NCI-H1930 (cell line): ENCODE measurements around the gene BET1.

ENCODE experiments used
- DNase-seq, 2 experiments: peaks; one replicate each; lab custom pipeline; 2025; lab: John Stamatoyannopoulos, UW

Gene BET1

DNA sequence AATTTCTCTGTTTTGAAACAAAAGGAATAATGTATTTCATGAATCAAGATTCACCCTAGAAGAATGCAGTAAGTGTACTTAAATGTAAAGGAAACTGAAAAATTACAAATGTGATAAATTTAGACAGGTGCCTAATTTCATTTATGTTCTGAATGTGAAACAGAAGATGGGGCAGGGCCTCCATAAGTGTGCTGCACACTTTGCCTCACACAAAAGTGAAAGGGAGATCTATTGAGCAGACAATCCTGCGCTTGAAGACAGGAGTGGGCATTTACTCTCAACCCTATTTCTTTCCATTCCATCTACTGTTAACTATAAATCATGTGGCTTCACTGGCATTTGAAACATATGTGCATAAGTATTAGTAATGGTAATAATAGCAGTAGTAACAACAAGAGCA lies 46.4 kb downstream of the BET1 start:
- DNase-seq = no peak

GRCh38 chr7:93955304-93955703 lies 48.9 kb downstream of the BET1 start:
- no peak for DNase-seq

DNA sequence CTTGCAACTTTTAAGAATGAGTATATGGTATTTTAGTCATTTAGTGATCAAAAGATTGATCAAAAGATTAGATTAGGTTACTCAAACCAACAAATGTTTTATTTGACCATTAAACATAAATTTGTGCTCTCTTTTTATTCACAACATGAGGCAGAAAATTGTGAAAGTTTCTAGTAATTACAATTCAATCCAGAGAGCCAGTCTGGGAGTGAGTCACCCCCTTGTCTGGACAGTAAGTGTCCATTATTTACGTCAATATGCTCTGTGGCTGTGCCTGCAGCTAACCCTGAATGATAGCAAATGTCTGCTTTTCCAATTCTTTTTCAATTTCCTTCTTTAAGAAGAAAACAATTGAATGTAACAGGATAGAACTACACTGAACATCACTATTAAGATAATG lies 54.7 kb downstream of the BET1 start:
- peak in 1 of 2 experiments; percentile 31 for DNase-seq

GRCh38 chr7:93948873-93949272 lies 55.3 kb downstream of the BET1 start:
- DNase-seq = no peak

DNA sequence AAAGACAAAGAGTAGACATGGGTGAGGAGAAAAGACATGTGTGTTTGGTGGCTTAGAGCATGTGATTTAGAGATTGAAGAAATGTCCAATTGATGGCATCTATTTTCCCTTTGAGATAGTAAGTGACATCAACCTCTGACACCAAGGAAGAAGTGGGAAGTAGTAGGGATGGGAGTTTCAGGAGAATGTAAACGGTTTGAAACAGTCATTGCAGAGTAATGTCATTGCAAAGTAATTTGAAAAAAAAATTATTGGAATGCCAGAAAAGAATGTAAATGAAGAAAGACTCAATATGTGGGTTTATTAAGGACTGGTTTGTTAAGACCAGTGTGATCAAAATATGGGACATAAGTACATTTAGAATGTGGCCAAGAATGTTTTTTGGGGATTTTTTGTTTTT lies 56.0 kb downstream of the BET1 start:
- no peak for DNase-seq

DNA sequence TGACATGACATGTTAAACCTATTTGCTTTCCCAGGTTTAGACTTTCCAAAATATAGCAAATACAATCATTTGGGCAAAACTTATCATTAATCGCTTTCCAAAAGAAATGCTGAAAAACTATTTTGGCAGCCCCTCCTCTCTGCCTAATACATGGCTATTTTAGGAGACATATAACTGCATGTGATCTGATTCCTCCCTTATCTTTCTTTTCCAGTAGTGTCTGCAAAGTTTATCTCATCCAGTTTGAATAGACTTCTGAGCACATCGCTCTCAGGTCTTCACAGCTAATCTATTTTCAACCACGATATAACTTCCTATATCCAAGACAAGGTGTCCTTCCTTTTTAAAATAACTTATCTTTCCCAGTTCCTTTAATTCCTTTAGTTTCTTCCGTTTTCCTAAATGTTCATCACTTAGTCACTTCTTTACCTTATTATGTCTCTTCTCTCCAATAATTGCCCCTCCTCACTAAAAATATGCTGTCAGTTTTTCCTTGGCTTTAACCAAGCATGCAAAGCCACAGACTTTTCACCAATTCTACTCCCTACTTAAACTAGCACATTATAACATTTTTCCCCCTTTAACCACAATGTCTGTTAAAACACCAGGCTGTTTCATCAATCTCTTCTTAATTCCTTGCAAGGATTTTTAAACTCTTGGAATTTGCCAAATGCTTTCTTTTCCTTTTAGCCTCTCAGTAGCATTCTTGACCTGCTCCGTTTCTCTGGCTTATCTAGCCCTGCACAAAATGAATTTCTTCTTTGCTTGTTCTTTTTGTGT lies 58.2 kb downstream of the BET1 start:
- no peak for DNase-seq

- DNase-seq = no peak
Measured at GRCh38 chr7:93945083-93945482, 59.1 kb downstream of the BET1 start.

- no peak for DNase-seq
Measured at GRCh38 chr7:93944673-93945072, 59.5 kb downstream of the BET1 start.

DNA sequence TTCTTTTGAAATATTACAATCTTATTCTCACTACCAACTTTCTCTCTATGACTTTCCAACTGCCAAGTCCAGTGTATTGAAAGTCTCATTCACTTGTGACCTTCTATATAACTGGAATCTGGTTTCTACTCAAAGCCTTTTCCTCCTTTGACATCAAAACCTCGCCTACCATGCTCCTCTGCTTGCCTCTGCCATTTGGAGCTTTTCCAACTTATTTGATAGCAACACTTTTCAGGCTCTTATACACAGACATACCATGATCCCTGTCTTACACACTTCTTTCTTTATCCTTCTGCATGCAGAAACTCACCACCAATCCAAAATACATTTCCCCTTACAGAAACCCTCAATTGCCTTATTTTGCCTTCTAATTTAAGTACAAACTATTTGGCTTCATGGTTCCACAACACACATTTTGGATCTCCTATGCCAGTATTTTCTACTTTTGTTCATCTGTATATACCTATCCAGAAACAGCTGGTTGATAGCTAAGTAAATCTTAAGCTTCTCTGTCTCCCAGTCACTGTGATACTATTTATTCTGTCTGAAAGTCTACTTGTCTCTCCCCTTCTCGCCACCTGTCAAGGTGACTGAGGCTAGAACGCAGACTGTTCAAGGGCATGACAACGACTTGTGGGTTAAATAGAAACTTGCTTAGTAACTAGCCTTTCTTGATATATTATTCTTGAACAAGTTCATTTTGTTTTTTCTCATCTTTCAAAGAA lies 60.2 kb downstream of the BET1 start:
- DNase-seq = no peak
